Measurements from ENCODE around the gene ATL2.

ATL2 gene

DNA sequence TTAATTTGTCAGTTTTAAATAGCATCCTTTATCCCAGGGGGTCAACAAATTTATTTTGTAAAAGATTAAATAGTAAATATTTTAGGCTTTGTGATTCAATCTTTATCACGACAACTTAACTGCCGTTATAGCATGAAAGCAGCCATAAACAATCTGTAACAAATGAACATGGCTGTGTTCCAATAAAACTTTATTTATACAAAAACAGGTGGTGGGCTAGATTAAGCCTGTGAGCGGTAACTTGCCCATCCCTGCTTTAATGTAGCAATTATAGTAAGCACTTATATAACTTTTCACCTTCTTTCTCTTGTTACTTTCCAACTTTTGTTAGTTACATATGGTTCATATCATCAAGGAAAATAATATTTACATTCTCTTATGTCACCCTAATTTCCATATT is 121.9 kb downstream of the ATL2 start:
- in situ Hi-C loops (cut with HindIII; ENCODE audit: low sequenced_read_pairs) = no loop called here

DNA sequence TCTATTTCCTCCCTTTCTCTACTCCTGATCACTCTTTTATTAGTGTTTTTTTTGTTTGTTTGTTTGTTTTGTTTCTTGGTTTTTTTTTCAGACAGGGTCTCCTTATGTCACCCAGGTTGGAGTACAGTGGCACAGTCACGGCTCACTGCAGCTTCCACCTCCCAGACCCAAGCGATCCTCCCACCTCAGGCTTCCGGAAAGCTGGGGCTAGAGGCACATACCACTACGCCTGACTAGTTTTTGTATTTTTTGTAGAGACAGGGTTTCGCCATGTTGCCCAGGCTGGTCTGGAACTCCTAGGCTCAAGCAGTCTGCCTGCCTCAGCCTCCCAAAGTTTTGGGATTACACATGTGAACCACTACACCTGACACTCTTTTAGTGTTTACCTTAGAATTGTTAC is 122.3 kb downstream of the ATL2 start:
- in situ Hi-C loops (cut with HindIII; ENCODE audit: low sequenced_read_pairs) = no loop called here

- in situ Hi-C loops (cut with HindIII; ENCODE audit: low sequenced_read_pairs) = no loop called here
These were observed 125.1 kb downstream of the ATL2 start for GRCh38 chr2:38251940-38252339.

DNA sequence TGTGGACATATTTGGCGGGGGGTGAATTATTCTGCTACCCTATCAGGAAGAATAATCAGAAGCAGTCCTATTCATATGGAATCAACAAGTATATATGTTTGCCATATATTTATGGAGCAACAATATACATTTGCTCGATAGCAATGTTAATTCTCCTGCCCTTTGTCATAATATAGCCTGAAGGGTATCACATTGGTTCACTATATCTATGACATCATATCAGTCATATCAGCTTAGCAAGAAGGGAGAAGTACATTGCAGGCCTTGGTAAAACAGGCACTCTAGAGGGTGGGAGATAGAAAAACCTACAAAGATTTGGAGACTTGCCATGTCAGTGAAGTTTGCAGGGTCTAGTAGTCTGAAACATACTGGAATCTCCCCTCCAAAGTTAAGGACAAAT is 128.4 kb downstream of the ATL2 start:
- in situ Hi-C loops (cut with HindIII; ENCODE audit: low sequenced_read_pairs) = no loop called here

- in situ Hi-C loops (cut with HindIII; ENCODE audit: low sequenced_read_pairs) = no loop called here
These were observed 128.8 kb downstream of the ATL2 start for GRCh38 chr2:38248255-38248654.

DNA sequence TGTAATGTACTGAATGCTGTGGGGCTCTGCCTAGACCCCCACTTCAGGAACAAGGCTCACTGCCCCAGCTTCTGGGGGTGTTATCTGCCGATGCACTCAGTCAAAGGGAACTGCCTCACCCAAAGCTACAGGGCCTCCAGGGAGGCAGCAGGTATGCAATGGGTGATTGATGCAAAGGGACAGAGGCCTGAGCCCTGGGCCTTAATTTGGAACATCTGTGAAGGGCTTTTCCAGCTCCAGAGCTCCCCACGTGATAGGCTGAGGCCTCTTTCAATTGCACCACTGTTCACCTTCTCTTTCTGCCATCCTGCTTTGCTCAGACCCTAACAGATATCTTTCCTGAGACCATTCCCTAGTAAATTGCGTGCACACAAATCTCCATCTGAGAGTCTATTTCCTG is 131.0 kb downstream of the ATL2 start:
- in situ Hi-C loops (cut with HindIII; ENCODE audit: low sequenced_read_pairs) = no loop called here

- in situ Hi-C loops (cut with HindIII; ENCODE audit: low sequenced_read_pairs) = no loop called here
These were observed 131.9 kb downstream of the ATL2 start for GRCh38 chr2:38245114-38245641.

GRCh38 chr2:38244301-38244700 is 132.8 kb downstream of the ATL2 start:
- in situ Hi-C loops (cut with HindIII; ENCODE audit: low sequenced_read_pairs) = no loop called here

All from endothelial cell of hepatic sinusoid (primary cell).